CD4-positive, alpha-beta T cell treated with Interleukin-15 for 4 hours (primary cell): ENCODE results near the gene FBXO10.
A peak's percentile ranks its signal among the peaks of the same experiment; 100 is the strongest.
"Not testable (repeated sequence)": the region's sequence is repeated elsewhere in the genome, so short reads cannot be mapped to it uniquely, and the experiment has no call there.

Experiments used
- DNase-seq: peaks from one replicate; pipeline ENCODE4 v3.0.0-alpha.2; 2020; ENCODE audit warnings: low spot score

FBXO10 gene

DNA sequence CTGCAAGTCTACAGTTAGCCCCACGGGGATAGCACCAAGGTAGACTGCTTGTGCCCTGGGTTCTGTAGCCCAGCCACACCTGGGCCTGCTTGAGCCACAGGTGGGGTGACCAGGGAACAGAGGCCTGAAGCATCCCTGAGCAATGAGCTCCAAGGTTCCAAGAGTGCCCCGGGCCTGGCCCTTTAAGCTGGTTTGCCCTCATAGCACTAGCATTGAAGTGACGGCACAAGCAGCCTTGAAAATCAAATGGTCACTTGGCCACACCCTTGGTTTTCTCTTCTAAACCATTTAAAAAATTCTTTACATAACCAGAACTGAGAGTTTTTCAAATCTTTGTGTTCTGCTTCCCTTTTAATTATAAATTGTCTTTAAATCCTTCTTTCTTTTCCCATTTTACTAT lies 24.7 kb downstream of the FBXO10 start:
- DNase-seq, result no peak

DNA sequence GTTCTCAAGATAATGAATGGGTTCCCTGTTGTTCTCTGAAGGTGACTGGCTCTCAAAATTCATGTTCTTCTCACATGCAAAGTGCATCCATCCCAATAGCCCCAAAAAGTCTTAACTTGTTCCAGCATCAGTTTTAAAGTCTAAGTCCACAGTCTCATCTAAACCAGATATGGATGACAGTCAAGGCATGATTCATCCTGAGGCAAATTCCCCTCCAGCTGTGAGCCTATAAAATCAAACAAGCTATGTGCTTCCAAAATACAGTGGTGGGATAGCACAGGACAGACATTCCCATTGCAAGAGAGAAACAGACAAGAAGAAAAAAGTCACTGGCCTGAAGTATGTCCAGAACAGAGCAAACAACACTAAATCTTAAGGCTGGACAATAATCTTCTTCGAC lies 25.4 kb downstream of the FBXO10 start:
- DNase-seq, result no peak

DNA sequence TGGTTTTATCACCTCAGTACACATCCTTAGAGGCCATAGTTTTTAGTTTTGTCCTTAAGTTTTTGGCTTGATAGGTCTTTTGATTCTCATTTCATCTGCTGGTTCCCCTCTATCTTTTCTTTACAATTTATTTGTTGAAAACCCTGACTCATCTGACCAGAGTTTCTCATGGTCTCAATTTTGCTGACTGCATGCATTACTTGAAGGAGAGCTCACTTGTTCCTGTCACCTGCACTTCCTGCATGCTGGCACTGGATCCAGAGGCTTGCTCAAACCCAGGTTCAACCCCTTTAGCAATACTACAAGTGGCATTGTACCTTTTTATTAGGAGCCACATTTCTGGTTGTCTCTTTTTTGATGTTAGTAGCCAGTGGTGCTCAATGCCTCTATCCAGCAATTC lies 26.7 kb downstream of the FBXO10 start:
- DNase-seq, result no peak

DNA sequence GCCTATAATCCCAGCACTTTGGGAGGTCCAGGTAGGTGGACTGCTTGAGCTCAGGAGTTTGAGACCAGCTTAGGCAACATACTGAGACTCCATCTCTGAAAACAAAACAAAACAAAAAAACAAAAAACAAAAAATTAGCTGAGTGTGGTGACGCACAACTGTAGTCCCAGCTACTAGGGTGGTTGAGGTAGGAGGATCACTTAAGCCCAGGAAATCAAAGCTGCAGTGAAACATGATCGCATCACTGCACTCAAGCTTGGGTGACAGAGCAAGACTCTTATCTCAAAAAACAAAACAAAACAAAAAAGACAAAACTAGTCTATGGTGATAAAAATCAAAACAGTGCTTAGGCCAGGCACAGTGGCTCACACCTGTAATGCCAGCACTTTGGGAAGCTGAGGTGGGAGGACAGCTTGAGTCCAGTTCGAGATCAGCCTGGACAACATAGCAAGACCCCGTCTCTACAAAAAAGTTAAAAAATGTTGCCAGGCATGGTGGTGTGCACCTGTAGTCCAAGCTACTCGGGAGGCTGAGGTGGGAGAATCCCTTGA lies 28.8 kb downstream of the FBXO10 start:
- DNase-seq, result no peak

DNA sequence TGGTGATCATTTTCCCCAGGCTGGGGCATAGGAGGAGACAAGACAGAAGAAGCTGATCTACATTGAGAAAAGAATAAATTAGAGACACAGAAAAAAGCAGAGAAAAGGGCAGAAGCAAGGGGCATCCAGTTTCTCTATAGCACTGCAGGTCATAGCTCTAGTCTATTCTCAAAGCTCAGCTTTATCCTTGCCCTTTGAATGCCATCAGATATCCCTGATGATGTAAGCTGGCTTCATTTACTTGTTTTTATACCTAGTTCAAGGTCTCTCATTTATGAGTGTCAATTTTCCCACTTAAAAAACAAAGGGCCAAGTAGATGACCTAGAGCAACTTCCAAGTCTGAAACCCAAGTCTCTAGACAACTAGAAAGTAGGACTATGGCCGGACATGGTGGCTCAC lies 32.7 kb downstream of the FBXO10 start:
- no peak for DNase-seq

DNA sequence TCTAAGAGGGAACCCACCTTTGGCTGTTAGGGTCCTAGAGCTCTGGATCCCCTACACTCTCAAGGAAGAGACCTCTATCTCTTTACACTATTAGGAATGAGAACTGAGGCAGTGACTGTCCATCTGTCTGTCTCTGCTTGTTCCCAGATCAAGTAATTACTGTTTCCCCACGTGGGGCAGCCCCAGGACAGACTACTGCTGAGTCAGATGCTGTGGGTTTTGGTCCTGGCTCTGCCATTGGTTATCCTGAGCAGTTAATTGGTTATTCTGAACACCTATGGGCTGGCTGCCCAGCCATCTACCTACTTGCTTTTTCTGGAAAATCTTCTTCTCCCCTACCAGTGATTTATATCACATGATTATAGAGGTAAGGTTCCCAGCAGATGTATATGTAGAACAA lies 33.3 kb downstream of the FBXO10 start:
- DNase-seq, result no peak

DNA sequence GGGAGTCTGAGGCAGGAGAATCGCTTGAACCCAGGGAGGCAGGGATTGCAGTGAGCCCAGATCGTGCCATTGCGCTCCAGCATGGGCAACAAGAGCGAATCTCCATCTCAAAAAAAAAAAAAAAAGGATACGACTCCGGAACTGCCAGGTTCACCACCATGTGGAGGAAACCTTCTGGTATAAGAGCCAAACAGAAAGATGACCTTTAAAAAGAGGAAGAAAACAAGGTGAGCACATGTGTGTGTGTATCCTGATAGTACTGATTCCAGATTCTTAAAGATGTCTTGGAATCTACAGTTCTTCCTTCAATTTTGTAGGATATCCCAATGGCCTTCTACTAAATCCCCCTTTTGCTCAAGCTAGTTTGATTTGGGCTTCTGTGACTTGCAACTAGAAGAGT lies 33.7 kb downstream of the FBXO10 start:
- DNase-seq, result no peak

DNA sequence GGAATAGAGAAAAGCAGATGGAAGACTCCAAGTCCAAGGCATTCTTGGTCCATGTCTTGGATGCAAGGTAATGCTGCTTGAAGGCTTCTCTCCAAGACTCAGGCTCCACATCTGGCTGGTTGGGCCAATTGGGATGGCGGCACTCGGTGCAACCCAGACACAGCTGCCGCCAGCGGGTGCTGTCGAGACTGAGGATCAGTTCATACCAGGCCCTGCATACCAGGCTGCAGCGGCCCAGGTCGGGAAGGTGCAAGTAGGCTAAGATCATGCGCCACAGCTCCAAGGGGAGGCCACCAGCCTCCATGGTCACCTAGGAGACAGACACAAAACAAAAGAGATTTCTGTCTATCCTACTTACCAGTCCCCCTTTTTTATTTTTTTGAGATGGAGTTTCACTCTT lies 34.7 kb downstream of the FBXO10 start:
- DNase-seq, result no peak

DNA sequence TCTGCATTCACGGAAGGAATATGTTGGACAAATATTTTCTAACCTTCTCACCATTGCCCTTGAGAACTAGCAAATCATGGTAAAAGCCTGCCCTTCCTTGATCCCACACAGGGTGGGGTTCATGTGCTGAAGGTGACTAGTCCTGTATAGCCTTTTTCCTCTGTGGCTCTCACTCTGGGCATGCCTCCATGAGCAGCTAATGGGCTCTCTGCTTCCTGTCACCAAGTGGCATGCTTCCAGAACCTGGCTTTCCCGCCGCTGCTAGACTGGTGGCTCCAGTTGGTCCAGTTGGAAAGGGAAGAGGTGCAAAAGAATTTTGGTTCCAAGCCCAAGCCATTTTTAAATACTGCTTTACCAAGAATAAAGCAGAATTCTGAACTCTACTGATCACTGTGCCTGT lies 35.5 kb downstream of the FBXO10 start:
- DNase-seq, result no peak

DNA sequence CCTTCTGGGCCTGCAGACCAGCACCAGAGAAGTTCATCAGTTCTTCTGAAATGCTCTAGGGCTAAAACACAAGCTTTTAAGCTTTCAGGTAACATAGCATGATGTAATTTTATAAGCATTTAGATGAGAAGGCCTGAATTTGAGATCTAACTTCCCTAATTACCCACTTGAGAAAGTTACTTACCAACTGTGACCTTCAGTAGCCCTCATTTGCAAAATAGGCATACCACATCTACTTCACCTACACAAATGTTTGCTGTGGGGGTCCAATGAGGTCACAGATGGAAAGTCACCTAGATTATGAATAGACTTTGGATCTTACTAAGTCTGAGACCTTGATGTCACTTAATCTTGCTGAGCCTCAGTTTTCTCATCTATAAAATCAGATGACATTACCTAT lies 36.5 kb downstream of the FBXO10 start:
- DNase-seq, result no peak

DNA sequence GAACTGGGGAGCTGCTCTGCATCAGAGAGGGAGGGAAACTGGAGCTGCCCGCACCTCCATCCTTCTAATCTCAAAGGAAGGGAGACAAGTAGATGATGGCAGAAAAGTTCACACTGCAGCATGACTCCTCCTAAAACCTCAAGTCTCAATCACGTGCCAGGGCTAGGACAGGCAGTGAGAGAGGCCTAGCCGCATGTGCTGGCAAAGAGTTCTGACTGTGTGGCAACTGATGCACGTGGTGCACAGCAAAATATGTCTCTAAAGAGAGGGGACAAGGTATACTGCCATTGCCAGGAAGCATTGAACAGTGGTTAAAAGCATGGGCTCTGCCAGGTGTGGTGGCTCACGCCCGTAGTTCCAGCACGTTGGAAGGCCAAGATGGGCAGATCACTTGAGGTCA lies 38.1 kb downstream of the FBXO10 start:
- DNase-seq, result no peak

DNA sequence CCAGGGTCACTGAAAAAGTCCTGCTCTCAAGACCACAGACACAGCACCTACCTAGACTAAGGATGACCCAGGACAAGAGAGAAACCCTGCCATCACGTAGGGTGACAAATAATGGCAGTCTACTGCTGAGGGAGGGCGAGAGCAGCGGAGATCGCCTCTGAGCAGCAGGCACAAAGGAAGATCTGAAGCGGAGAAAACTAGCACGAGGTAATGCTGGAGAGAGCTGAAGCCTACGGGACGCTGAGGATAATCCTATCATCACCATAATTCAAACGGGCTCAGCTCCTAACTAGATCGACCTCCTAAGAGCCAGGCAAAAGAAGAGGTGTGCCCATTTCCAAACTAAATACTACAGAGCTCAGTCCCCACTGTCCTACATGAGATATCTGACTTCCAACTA lies 41.3 kb downstream of the FBXO10 start:
- no peak for DNase-seq

DNA sequence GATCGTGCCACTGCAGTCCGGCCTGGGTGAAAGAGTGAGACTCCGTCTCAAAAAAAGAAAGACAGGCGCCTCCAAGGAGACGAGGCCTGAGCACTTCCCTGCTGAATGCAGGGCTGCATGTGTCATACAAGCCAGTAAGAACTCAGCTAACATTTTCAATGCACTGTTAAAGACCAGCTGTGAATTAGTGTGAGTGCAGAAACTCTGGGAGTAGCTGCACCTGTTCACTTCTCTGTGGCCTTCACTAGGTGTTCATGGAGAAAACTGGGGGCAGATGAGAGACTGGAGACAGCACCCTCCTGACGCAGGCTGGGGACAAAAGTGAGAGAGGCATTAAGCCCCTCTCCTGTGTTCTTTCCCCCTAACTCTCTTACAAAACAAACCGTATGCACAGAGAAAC lies 41.8 kb downstream of the FBXO10 start:
- DNase-seq, result no peak

DNA sequence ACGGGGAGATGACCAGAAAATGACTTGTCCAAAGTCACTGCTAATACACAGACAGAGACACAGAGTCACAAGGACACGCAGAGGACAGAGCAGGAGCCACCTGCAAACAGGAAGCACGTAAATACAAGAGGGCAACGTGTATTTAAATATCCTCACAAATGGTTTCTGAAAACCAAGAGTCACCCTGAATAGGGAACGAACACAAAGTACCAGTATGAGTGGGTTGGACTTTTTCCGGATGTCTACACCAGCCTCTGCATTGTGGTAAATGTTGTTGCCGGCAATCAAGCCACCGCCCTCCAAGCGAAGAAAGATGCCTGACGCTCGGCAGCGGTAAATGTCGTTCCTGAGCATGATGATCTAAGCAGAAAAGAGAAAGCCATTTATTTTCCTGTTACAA lies 44.5 kb downstream of the FBXO10 start:
- peak; percentile 56 for DNase-seq

DNA sequence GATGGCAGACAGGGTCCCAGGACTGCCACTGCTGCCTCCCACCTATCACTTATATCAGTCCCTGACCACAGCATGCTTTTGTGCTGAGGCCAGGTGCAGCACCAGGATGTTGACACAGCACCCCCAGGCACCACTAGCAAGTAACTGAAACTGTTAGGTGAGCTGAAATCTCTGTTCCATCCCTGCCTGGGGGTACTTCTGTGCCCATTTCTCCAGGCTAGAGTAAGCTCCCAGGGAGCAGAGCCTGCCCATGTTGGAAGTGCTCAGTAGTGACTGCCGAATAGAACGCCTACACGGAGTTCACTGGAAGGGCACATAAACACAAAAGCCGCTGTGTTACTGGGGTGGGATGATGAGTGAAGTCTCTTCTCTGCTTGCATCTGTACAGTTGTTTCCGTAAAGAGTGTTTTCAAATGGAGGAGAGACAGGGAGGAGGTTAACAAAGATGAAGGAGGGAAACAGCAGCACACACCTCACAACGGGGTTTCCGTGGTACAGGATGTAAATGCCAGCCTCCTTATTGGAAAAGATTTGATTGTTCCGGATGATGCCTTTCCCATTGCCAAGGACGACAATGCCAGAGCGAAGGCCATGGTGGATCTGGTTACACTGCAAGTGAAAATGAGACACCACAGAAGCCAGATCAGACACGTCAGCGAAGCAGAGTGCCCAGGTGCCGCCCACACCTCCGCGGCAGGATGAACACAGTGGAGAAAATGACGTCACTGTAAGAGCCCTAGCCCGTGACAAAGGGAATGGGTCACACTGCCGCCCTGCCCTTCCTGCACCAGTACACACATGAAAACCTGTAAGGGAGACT lies 47.3 kb downstream of the FBXO10 start:
- DNase-seq, result peak; percentile 79

DNA sequence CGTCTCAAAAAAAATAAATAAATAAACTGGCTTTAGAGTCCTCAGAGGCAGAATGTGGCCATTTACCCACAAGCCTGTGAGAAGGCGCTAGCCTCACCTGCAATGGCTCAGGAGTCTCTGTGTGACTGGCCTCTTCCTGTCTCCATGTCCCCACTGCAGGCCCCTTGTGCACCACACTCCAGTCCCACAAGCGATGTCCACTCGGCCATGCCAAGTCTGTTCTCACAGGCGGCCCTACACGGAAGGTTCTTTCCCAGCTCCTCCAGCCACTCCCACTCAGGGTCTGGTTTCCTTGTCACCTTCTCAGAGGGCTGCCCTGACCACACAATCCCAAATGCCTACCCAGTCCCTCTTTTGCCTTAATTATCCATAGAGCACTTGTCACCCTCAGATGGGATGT lies 52.3 kb downstream of the FBXO10 start:
- no peak for DNase-seq

DNA sequence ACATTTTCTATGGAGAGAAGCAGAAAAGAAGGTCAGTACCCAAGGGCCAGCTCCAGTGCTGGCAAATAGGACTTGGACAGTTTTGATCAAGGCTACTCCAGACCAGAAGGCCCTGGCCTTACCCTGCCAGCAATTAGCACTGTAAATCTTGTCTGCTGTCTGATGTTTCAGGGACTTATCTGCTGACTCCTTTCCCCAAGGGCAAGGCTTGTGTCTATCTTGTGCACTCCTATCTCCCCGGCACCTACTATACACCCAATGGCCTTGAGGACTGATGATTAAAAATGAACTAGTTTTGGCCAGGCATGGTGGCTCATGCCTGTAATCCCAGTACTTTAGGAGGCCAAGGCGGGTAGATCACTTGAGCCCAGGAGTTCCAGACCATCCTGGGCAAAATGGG lies 53.2 kb downstream of the FBXO10 start:
- no peak for DNase-seq

DNA sequence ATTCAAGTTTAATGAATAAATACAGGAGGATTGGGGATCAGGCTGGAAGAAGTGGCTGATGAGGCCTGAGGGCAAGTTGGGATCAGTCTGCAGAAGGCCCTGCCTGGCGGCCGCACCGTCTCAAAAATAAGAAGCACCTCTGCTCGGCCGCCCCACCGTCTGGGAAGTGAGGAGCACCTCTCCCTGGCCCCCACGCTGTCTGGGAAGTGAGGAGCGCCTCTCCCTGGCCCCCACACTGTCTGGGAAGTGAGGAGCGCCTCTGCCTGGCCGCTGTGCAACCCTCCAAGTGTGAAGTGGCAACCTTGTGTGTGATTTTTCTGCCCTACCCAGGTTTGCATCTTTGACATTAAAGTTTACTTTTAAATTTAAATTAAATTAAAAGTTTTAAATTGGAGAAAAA lies 55.1 kb downstream of the FBXO10 start:
- no peak for DNase-seq

DNA sequence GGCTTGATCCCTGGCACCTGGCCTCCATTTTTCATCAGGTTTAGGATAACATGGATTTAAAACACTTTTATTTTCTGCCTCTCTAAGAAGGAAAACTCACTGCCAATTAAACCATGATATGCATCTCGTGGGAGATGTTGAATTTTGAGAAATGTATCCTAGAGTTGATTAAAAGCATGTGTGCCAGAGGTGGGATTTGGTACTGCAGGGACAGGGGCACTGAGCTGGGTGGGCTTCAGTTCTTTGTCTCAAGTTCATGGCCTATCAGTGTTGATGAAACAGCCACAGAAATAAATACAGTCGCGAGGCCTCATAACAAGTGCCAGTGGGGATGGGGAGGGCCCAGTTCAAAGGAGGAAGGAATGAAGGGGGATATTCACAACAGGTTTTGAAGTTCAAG lies 55.5 kb downstream of the FBXO10 start:
- no peak for DNase-seq

DNA sequence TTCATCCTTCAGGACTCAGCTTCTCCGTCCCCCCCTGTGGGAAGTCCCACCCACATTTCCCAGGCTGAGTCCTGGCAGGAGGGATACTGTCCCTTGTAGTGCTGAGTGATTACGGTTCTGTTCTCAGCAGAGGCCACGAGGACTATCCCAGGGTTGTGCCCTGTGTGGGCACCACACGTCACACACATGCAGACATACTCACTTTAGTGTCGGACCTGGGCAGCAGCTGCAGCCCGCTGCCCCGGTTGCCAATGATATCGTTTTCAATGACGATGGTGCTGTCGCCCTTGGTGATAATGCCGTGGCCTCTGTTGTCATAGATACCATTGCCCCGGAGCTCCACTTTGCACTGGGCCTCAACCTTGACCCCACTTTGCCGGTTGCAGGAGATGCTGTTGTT lies 58.3 kb downstream of the FBXO10 start:
- no peak for DNase-seq

DNA sequence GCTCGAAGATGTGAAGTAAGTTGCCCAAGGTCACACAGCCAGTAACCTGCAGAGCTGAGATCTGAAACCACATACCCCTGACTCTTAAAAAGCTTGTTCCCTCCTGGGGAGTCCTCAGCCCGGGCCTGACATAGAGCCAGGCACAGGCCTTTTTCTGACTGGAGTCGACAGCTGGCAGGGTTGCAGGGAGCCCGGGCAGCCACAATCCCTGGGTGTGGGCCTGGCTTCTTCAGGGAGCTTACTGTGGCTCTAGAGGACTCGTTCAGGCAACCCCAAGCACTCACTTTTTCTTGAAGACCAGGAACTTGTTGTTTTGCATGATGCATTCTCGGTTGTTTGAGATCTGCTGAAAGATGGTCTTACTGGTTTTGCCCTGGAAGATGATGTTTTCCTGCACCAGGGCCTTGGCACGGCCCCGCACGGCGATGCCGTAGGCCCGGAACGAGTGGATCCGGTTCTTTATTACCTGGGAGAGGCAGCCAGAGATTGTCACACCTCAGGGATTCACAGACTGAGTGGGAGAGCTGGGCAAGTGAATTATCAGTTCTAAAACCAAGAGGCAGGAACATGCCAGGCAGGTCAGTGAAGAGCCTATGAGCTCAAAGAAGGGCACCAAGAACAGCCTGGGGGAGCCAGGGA lies 60.4 kb downstream of the FBXO10 start:
- DNase-seq, result no peak

DNA sequence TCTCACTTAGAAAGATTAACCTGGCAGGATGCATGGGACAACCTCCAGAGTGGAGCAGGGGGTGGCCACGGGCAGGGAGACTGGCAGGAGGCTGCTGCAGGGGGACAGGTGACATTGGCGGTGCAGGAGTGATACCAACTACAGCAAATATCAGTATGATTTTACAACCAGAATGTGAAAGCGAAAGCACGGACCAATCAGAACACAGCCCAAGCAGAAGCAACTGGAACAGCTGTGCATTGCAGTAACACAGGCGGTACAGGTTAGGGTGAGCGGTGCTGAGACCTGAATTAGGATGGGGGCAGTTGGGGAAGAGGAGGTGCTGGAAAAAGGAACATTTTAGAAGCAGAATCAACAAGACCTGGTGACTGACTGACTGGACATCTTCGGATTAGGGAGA lies 61.2 kb downstream of the FBXO10 start:
- DNase-seq, result no peak

DNA sequence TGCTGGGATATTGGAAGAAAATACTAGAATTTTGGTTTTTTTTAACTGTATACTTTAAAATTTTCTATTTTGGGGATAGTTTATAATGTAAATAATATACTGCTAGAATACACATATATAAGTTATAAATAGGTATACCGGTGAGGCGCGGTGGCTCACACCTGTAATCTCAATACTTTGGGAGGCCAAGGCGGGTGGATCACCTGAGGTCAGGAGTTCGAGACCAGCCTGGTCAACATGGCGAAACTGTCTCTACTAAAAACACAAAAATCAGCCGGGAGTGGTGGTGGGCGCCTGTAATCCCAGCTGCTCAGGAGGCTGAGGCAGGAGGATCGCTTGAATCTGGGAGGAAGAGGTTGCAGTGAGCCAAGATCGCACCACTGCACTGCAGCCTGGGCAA lies 61.8 kb downstream of the FBXO10 start:
- not testable (repeated sequence) for DNase-seq

DNA sequence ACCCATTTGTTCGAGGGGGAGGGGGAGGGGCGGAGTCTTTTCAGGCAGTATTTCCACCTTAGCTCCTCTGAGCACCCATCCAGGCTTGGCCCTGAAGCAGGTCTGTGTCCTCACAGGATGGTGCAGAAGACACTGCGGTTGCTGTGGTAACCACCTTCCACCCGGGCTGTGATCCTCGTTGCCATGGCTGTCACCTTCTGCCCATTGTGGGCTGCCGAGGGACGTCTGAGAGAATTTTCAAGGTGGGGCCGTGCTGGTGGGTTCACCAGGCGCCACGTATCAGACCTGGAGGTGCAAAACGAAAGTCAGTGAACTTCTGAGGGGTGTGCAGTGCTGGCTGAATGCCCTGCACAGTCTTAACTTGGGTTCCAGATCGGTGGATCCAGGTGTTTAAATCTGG lies 63.7 kb downstream of the FBXO10 start:
- DNase-seq, result peak; percentile 35
